Skin epidermis (tissue), 12 donors: ENCODE results near the gene EFCAB9.

Experiments used
- H3K27ac ChIP-seq, 21 experiments: fragments of 200-600 bp; sonication (generic) in 11 of 21; one replicate each; pipeline ENCODE4 v1.5.0; 2020; ENCODE audit warnings: mild to moderate bottlenecking in 3 of 21, inconsistent platforms in 2 of 21, moderate library complexity in 2 of 21
- H3K4me3 ChIP-seq, 7 experiments: fragments of 200-600 bp; sonication (generic) in 2 of 7; one replicate each; pipeline ENCODE4 v1.5.0; 2020; ENCODE audit warnings: inconsistent platforms in 2 of 7, mild to moderate bottlenecking in 2 of 7, moderate library complexity in 1 of 7

The EFCAB9 gene

GRCh38 chr5:172223901-172224873 lies 30.2 kb downstream of the EFCAB9 start:
- peak overlapping the region in 1 of 21 experiments; percentile 23 for H3K27ac ChIP-seq

GRCh38 chr5:172224996-172225395 lies 31.0 kb downstream of the EFCAB9 start:
- Histone ChIP-seq H3K27ac (no peak overlapping the region), H3K4me3 (no peak overlapping the region)

More at GRCh38 chr5:172223901-172224873, 30.2 kb downstream of the EFCAB9 start:
- no peak overlapping the region for H3K4me3 ChIP-seq

- no peak overlapping the region for H3K4me3 ChIP-seq
These were observed 35.9 kb downstream of the EFCAB9 start for GRCh38 chr5:172229904-172230303.

GRCh38 chr5:172234031-172234430 lies 40.1 kb downstream of the EFCAB9 start:
- Histone ChIP-seq H3K27ac (no peak overlapping the region), H3K4me3 (no peak overlapping the region)

More at GRCh38 chr5:172229904-172230303, 35.9 kb downstream of the EFCAB9 start:
- H3K27ac ChIP-seq: no peak overlapping the region

- no peak overlapping the region for H3K27ac ChIP-seq
- no peak overlapping the region for H3K4me3 ChIP-seq
These were observed 41.3 kb downstream of the EFCAB9 start for GRCh38 chr5:172235132-172235780.

- Histone ChIP-seq H3K4me3 (no peak overlapping the region), H3K27ac (no peak overlapping the region)
These were observed 42.1 kb downstream of the EFCAB9 start for GRCh38 chr5:172235827-172236736.

GRCh38 chr5:172238334-172238733 lies 44.4 kb downstream of the EFCAB9 start:
- Histone ChIP-seq H3K27ac (no peak overlapping the region), H3K4me3 (no peak overlapping the region)

- Histone ChIP-seq H3K27ac (no peak overlapping the region), H3K4me3 (no peak overlapping the region)
These were observed 49.3 kb downstream of the EFCAB9 start for GRCh38 chr5:172243302-172243701.

- H3K4me3 ChIP-seq: no peak overlapping the region
- peak overlapping the region in 7 of 21 experiments; percentile 18 to 62 (median 50) for H3K27ac ChIP-seq
These were observed 51.1 kb downstream of the EFCAB9 start for GRCh38 chr5:172245046-172245445.

GRCh38 chr5:172245703-172246125 lies 51.7 kb downstream of the EFCAB9 start:
- Histone ChIP-seq H3K27ac (peak overlapping the region in 7 of 21 experiments; percentile 18 to 62 (median 50)), H3K4me3 (no peak overlapping the region)

- Histone ChIP-seq H3K27ac (no peak overlapping the region), H3K4me3 (no peak overlapping the region)
These were observed 54.7 kb downstream of the EFCAB9 start for GRCh38 chr5:172248637-172249036.

GRCh38 chr5:172251419-172251818 lies 57.4 kb downstream of the EFCAB9 start:
- Histone ChIP-seq H3K27ac (no peak overlapping the region), H3K4me3 (no peak overlapping the region)

- Histone ChIP-seq H3K27ac (no peak overlapping the region), H3K4me3 (no peak overlapping the region)
These were observed 58.5 kb downstream of the EFCAB9 start for GRCh38 chr5:172252501-172252900.
